A172 (cell line): ENCODE results near the gene HECTD2. TPM values are rescaled to one million over a fixed set of nuclear protein-coding genes. Genes with fewer than 3 reads are reported as not detected.

ENCODE experiments used
- DNase-seq: peaks from one replicate; pipeline ENCODE4 v3.0.0-alpha.2; 2015; ENCODE audit warnings: low spot score
- total RNA-seq: library from RNA; depleted of rRNA; stranded (reverse); fragments of >200 nt; shearing (Covaris generic); gene quantifications from 2 replicates; pipeline ENCODE4 v1.2.3, GENCODE V29; 2014

The HECTD2 gene
- total RNA-seq, 1 experiment from 2014 or later = 11.6 TPM

- no peak for DNase-seq
Observed at GRCh38 chr10:91537614-91538383, 127.7 kb downstream of the HECTD2 start.

DNA sequence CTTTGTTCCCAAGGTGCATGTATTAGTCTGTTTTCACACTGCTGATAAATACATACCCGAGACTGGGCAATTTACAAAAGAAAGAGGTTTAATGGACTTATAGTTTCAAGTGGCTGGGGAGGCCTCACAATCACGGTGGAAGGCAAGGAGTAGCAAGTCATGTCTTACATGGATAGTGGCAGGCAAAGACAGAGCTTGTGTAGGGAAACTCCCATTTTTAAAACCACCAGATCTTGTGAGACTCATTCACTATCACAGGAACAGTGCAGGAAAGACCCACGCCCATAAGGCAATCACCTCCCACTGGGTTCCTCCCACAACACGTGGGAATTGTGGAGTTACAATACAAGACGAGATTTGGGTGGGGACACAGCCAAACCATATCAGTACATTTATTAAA, 129.8 kb downstream of the HECTD2 start:
- DNase-seq = no peak

DNA sequence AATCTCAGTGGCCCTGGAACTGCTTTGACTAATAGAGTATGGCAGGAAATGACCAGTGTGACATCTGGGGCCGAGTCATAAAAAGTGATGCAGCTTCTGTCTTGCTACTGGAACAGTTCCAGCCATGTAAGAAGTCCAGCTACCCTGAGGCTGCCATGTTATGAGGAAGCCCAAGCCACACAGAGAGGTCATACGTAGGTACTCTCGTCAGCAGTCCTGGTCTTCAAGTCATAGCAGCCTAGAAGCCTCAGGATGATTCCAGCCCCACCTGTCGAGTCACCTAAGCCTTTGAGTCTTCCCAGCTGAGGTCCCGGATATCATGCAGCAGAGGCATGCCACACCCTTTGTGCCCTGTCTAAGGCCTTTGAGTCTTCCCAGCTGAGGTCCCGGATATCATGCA, 130.6 kb downstream of the HECTD2 start:
- peak; percentile 53 for DNase-seq

DNA sequence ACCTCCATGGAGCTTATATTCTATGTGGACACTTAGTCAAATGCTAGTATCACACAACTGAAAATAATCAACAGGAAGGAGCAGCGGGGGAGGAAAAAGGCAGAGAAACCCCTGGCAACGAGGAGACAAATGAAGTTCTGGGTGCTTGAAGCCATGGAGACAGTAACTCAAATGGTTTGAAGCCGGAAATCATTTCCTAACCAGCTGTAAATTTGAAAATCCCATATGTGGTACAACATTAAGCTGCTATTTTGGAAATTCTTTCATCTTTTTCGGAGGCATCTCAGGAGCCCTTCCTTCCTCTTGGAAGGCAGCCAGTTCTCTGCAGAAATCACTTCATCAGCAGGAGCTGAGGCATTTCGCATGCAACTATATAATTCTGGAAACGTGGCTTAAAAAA, 131.3 kb downstream of the HECTD2 start:
- no peak for DNase-seq

DNA sequence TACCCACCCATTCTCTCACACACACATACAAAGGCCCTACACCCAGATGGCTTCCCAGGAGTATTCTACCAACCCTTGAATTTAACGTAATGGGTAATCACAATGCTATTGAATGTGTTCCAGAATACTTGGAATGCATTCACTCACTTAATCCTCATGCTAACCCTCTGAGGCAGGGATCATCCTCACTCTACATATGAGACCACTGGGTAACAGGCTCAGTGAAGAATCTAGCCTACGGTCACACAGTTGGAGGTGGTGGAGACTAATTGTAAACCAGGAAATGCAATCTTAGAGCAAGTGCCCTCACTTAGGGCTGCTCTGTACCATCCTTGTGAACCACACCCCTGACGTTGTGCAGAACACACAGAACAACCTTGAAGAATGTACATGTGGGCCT, 135.2 kb downstream of the HECTD2 start:
- no peak for DNase-seq

DNA sequence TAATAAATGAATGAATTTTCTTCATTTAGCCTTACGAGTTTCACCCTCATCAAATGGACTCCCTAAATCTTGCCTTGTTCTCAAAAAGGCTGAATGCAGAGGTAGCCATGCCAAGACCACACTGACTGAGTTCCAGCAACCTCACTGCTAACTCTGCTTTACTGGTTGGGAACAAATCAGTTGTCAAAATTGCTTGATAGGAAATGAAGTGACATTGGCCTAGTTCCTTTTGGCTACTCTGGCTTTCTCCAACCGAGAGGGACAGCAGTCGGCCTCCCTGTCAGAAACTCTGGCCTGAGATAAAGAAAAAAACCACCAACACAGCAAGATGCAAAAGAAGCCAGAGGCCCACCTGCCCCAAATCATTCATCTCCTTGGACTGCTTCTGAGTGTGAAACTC, 135.7 kb downstream of the HECTD2 start:
- no peak for DNase-seq

GRCh38 chr10:91549262-91549661, 139.1 kb downstream of the HECTD2 start:
- peak; percentile 14 for DNase-seq

DNA sequence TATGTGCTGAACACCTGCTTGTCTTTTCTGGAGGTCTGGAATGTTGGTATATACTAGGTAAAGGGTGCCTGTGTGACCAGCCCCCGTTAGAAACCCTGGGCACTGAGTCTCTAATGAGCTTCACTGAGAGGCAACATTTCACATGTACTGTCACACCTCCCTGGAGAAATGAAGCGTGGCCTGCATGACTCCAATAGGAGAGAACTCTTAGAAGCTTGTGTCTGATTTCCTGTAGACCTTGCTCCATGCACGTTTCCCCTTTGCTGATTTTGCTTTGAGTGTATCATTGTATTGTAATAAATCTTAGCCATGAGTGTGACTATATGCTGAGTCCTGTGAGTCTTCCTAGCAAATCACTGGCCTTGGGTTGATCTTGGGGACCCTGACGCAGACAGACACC, 139.9 kb downstream of the HECTD2 start:
- no peak for DNase-seq

DNA sequence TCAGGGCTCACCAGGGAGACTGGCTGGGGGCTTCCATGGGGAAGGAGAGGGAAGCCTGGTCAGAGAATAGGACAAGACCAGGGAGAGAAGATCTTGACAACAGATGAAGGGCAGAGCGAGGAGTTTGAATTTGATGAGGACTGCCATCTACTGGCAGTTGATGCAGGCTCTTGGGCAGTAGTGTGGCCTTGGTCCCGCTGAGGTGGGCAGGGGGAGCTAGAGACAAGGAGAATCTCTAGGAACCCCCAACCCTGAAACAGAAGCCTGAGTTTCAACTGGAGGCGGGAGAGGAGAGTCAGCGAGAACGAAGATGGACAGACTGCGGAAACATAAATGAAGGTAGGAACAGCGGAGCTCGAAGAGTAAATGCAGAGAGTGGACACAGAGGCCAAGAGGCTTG, 141.7 kb downstream of the HECTD2 start:
- peak; percentile 30 for DNase-seq

- DNase-seq = no peak
Observed at GRCh38 chr10:91552274-91553095, 142.3 kb downstream of the HECTD2 start.

- DNase-seq = no peak
Observed at GRCh38 chr10:91555455-91555854, 145.3 kb downstream of the HECTD2 start.

DNA sequence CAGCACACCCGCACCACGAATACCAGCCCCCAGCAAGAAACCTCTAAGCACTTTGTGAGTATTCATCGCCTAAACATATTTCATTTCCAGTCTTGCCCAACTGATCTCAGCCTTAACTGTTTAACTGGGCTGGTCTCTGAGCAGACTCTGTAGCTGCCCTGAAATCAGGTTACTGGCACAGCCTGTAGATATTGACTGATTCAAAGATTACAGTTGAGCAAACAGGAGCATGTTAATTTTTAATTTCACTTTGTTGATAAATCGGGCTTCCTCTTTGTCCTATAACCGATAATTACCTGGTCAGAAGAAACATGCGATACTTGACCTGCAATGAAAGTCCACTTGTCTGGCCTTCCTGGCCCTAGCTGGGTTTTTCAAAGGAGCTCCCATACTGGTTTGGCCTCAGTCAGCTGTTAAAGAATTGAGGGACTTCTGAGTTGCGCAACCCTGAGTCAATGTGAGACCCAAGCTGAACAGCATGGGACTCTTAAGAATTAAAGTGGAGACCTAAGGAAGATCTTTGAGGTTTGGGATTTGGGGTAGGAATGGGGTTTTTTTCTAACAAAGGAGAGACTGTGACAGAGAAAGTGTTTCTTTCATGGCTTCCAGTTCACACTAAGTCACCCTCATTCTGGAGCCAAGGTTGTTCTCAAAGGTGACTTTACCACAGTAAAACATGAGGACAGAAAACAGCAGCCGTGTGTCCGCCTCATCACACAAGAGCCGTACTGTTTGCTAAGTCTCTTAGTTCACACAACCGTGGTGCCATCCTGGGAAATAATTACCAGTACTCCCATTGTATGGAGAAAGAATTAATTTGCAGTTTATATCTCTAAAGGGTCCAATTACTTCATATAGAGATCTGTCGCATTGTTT, 146.8 kb downstream of the HECTD2 start:
- DNase-seq = no peak

DNA sequence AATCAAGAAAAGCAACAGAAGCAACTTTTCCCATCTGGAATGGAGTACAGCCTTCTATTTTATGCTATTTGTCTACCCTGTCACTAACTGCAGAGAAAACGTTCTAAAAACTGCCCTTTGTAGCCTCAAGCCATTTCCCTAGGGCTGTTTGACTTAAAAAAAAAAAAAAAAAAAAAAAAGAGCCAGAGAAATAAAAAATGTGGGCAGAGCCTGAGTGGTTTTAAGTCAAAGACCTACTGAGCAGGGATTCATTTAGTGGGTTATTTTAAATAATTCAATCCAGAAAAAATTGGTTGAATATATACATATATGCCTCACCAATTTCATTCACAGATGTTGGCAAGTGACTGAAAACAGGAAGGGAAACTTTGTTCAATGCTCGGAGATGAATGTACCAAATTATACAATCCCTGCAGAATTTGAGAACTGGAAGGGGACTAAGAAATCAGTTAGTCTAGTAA, 147.5 kb downstream of the HECTD2 start:
- no peak for DNase-seq

DNA sequence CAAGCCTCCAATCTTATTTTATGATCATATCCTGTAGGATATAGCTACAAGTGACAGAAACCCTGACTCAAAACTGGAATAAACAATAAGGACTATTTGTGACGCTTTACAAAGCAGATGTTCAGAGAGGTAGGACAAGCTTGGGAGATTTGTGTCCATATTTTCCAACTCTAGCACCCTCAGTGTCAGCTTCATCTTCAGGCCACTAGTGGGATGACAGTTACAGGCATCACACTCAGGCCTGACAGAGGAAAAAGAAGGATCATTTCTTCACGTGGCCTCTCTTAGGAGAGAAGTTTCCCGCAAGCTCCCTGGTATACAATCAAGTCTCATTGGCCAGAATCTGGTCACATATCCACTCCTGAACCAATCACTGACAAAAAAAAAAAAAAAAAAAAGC, 148.3 kb downstream of the HECTD2 start:
- no peak for DNase-seq

DNA sequence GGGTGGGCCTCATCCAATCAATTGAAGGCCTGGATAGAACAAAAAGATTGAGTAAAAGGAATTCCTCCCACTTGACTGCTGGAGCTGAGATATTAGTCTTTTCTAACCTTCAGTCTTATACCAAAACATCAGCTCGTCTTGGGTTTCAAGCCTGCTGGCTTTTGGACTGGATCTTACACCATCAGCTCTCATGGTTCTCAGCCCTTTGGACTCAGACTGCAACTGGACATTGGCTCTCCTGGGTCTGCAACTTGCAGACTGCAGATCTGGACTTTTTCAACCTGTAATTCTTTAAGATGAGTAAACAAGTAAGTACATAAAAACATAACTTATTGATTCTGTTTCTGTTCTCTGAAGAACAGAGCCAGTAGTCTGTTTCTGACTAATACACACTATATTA, 149.0 kb downstream of the HECTD2 start:
- DNase-seq = no peak

DNA sequence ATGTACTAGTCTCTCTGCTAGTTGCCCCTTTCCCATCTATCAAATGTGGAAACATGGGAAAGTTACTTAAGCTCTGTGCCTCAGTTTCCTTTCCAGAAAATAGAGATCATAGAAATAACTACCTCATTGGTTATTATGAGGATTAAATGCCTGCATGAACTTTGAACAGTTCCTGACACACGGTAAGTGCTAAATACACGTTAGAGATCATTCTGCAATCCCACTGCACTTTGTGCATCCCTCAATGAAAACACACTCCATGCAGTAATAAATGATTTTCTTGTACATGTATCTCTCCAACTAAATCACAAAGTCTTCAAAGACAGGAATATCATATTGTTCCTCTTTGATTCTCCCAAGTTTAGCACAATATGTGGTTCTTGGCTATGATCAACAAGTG, 149.6 kb downstream of the HECTD2 start:
- no peak for DNase-seq

DNA sequence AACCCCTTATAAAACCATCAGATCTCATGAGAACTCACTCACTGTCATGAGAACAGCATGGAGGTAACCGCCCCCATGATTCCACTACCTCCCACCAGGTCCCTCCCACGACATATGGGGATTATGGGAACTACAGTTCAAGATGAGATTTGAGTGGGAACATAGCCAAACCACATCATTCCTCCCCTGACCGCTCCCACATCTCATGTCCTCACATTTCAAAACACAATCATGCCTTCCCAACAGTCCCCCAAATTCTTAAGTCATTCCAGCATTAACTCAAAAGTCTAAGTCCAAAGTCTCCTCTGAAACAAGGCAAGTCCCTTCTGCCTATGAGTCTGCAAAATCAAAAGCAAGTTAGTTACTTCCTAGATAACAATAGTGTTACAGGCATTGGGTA, 150.7 kb downstream of the HECTD2 start:
- DNase-seq = peak; percentile 66

GRCh38 chr10:91562839-91563581, 152.9 kb downstream of the HECTD2 start:
- DNase-seq = no peak

DNA sequence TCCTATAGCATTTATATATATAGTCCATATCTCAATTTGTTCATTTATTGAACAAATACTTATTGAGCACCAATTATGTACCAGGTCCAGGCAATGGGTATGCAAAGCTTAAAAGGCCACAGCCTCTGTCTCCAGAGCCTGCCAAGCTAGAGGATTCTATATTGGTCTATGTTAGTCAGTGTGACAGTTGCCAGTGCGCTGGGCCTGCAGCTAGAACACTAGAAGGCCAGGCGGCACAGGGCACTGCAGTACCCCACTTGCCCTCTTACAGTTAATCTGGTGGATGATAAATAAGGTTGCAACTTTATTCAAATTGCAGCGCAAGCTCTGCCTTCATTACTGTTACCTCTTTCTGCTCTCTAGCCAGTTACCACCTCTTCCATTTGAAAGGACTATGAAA, 153.9 kb downstream of the HECTD2 start:
- no peak for DNase-seq
